PC-3 (cell line): Measurements from ENCODE around the gene RBM20.

ENCODE experiments used
- EZH2 ChIP-seq: fragments of 300-600 bp; sonication (generic); IDR thresholded peaks from one replicate; pipeline ENCODE4 v1.6.1; 2017; ENCODE audit warnings: antibody characterized with exemption, mild to moderate bottlenecking, low read length; ENCODE audit not compliant: unreplicated experiment
- EZH2phosphoT487 ChIP-seq: fragments of 300-600 bp; sonication (generic); IDR thresholded peaks from 2 replicates; pipeline ENCODE4 v1.6.1; 2018; ENCODE audit warnings: mild to moderate bottlenecking, antibody characterized with exemption, low read length, borderline replicate concordance
- TF ChIP-seq, protein P1 (sequence below): fragments of 300-600 bp; sonication (generic); conservative IDR thresholded peaks from 2 replicates; pipeline ENCODE4 v1.5.1; 2017; ENCODE audit warnings: antibody characterized with exemption, low read depth, mild to moderate bottlenecking, low read length

DNA sequence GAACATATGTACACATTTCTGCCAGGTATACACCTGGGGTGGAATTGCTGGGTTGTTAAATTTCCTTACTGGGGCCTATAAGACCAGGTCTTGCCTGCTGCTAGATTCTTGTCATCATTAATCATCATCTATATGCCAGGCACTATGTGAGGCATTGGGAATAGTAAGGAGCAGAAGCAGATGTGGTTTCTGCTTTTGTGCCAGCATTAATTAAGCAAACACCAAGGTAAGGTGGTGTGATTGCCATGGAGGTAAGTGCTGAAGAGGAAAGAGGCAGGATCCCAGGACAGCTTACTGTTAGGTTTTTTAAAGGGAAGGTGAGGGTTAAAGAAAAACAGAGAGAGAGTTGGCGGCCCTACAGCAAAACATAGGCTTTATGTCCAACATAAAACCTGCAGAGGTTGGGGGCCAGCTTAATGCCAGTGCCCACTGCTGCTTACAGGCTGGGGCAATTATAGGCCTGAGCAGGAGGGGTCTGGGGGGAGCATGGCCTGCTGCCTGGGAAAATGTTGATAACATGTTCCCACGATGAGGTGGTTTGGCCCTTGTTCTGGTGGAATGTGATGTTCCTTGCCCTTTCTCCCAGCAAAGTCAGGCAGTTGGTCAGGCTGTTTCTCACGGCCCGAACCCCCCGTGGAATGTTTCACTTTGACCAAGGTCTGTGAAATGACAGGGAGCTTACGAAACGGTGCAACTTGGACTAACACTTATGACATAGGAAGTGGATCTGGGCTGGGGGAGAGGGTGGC lies 93.9 kb downstream of the RBM20 start:
- TF ChIP-seq, protein P1, sequence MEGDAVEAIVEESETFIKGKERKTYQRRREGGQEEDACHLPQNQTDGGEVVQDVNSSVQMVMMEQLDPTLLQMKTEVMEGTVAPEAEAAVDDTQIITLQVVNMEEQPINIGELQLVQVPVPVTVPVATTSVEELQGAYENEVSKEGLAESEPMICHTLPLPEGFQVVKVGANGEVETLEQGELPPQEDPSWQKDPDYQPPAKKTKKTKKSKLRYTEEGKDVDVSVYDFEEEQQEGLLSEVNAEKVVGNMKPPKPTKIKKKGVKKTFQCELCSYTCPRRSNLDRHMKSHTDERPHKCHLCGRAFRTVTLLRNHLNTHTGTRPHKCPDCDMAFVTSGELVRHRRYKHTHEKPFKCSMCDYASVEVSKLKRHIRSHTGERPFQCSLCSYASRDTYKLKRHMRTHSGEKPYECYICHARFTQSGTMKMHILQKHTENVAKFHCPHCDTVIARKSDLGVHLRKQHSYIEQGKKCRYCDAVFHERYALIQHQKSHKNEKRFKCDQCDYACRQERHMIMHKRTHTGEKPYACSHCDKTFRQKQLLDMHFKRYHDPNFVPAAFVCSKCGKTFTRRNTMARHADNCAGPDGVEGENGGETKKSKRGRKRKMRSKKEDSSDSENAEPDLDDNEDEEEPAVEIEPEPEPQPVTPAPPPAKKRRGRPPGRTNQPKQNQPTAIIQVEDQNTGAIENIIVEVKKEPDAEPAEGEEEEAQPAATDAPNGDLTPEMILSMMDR = no peak
- no peak for TF ChIP-seq EZH2phosphoT487
- TF ChIP-seq EZH2 = no peak
